Fibroblast of villous mesenchyme (primary cell): ENCODE results near the gene FASLG. TPM values are rescaled to one million over a fixed set of nuclear protein-coding genes. Genes with fewer than 3 reads are reported as not detected.
A peak's percentile ranks its signal among the peaks of the same experiment; 100 is the strongest.

ENCODE experiments used
- DNase-seq: peaks from one replicate; pipeline ENCODE4 v3.0.0-alpha.2; 2010; ENCODE audit warnings: low read depth
- H3K4me3 ChIP-seq: 2 replicates; pipeline ENCODE4 v1.5.1; 2011; ENCODE audit warnings: low read depth, mild to moderate bottlenecking, low read length
- CTCF ChIP-seq: IDR thresholded peaks from 2 replicates; pipeline ENCODE4 v1.5.1; 2012; ENCODE audit warnings: low read depth, mild to moderate bottlenecking, low read length; ENCODE audit not compliant: insufficient read depth
- total RNA-seq: library from RNA; depleted of rRNA; stranded (reverse); fragments of >200 nt; gene quantifications from 2 replicates; pipeline ENCODE4 v1.2.3, GENCODE V29; 2012

The FASLG gene
- total RNA-seq, 1 donor: not detected

- no peak for TF ChIP-seq CTCF
- DNase-seq: peak; percentile 34
- H3K4me3 ChIP-seq: no peak overlapping the region
Measured at GRCh38 chr1:172630056-172630818, 28.7 kb upstream of the FASLG start.

GRCh38 chr1:172630868-172631267, 28.0 kb upstream of the FASLG start:
- H3K4me3 ChIP-seq: no peak overlapping the region
- DNase-seq: no peak
- no peak for TF ChIP-seq CTCF

- TF ChIP-seq CTCF: no peak
- H3K4me3 ChIP-seq: no peak overlapping the region
- DNase-seq: peak; percentile 77
Measured at GRCh38 chr1:172637522-172637921, 21.4 kb upstream of the FASLG start.

GRCh38 chr1:172638249-172638648, 20.7 kb upstream of the FASLG start:
- no peak overlapping the region for H3K4me3 ChIP-seq
- DNase-seq: no peak
- no peak for TF ChIP-seq CTCF

- peak; percentile 72 for DNase-seq
- TF ChIP-seq CTCF: no peak
- H3K4me3 ChIP-seq: no peak overlapping the region
Measured at GRCh38 chr1:172638885-172639831, 19.7 kb upstream of the FASLG start.

- TF ChIP-seq CTCF: no peak
- no peak for DNase-seq
- no peak overlapping the region for H3K4me3 ChIP-seq
Measured at GRCh38 chr1:172640111-172640510, 18.8 kb upstream of the FASLG start.
